K562 (cell line): ENCODE data around the gene IP6K2. TPM values are rescaled to one million over a fixed set of nuclear protein-coding genes. Genes with fewer than 3 reads are reported as not detected.

Experiments
- CHD4 ChIP-seq: fragments of 200-600 bp; sonication (generic); IDR thresholded peaks from 3 replicates; pipeline ENCODE4 v1.6.1; 2012; ENCODE audit warnings: low read depth, mild to moderate bottlenecking, mixed read lengths, low read length, inconsistent platforms; ENCODE audit not compliant: insufficient read depth, insufficient replicate concordance, poor library complexity, severe bottlenecking
- FOSL1 ChIP-seq: fragments of 200-800 bp; sonication (Bioruptor generic); conservative IDR thresholded peaks from 2 replicates; pipeline ENCODE4 v1.6.1; 2016; ENCODE audit warnings: missing genetic modification characterization, missing compliant biosample characterization
- GABPB1 ChIP-seq: sonication (generic); formaldehyde crosslinking; IDR thresholded peaks from 2 replicates; pipeline ENCODE4 v1.8.0; 2022; ENCODE audit warnings: mild to moderate bottlenecking, missing genetic modification reagents
- LCOR ChIP-seq: sonication (generic); formaldehyde crosslinking; IDR thresholded peaks from 2 replicates; pipeline ENCODE4 v1.8.0; 2022; ENCODE audit warnings: mild to moderate bottlenecking, missing genetic modification reagents
- MAFK ChIP-seq: IDR thresholded peaks from 2 replicates; pipeline ENCODE4 v1.6.1; 2011; ENCODE audit warnings: low read length, improper control_type of control experiment
- MTA3 ChIP-seq: fragments of 450-650 bp; formaldehyde crosslinking; IDR thresholded peaks from 2 replicates; pipeline ENCODE4 v1.6.1; 2017; ENCODE audit warnings: mild to moderate bottlenecking, borderline replicate concordance
- NR1H2 ChIP-seq: sonication (generic); formaldehyde crosslinking; IDR thresholded peaks from 2 replicates; pipeline ENCODE4 v1.4.0; 2020; ENCODE audit warnings: mild to moderate bottlenecking, missing genetic modification reagents
- NUFIP1 ChIP-seq: fragments of 450-650 bp; IDR thresholded peaks from 2 replicates; pipeline ENCODE4 v1.6.1; 2018; ENCODE audit not compliant: partially characterized antibody
- RFX1 ChIP-seq: fragments of 450-650 bp; IDR thresholded peaks from 2 replicates; pipeline ENCODE4 v1.6.1; 2016; ENCODE audit warnings: mild to moderate bottlenecking, moderate library complexity
- SIN3A ChIP-seq, 2 experiments: fragments of 150-350 bp in 1 of 2; IDR thresholded peaks; 2 replicates each; pipeline ENCODE4 v1.6.1; 2011 to 2016; ENCODE audit warnings: borderline replicate concordance in 2 of 2, low read depth in 2 of 2, low read length in 2 of 2, mild to moderate bottlenecking in 2 of 2, moderate library complexity in 2 of 2; ENCODE audit not compliant: control insufficient read depth in 1 of 2
- SMAD2 ChIP-seq: fragments of 150-350 bp; IDR thresholded peaks from 2 replicates; pipeline ENCODE4 v1.6.1; 2014; ENCODE audit warnings: low read depth, mild to moderate bottlenecking, low read length
- SRSF9 ChIP-seq: fragments of 200-400 bp; formaldehyde crosslinking; IDR thresholded peaks from 2 replicates; pipeline ENCODE4 v1.6.1; 2017; ENCODE audit warnings: low read depth, low read length, borderline replicate concordance
- TBP ChIP-seq: optimal IDR thresholded peaks from 2 replicates; pipeline ENCODE3; 2011; ENCODE audit warnings: low read depth, low read length, improper control_type of control experiment
- TEAD2 ChIP-seq: fragments of 450-650 bp; IDR thresholded peaks from 2 replicates; pipeline ENCODE4 v1.6.1; 2016; ENCODE audit warnings: missing genetic modification characterization, control low read depth, missing compliant biosample characterization
- ZNF224 ChIP-seq: sonication (generic); formaldehyde crosslinking; IDR thresholded peaks from 2 replicates; pipeline ENCODE4 v1.8.0; 2022; ENCODE audit warnings: mild to moderate bottlenecking, missing genetic modification reagents
- polyA plus RNA-seq, 8 experiments: library from polyadenylated mRNA; depleted of rRNA in 4 of 8; stranded (reverse) in 5 of 8; unstranded in 3 of 8; fragments of >200 nt; fragmentation: Nextera tagmentation in 2 of 8; fragmentation: Illumina TruSeq in 1 of 8; extraction: Ambion mirVana in 2 of 8; extraction: Trizol in 1 of 8; gene quantifications; 2 replicates each; pipeline versions ENCODE4 v1.2.1 to v1.2.3, GENCODE V29; 2011 to 2014; ENCODE audit warnings: inconsistent platforms in 1 of 8, missing spikeins in 1 of 8
- total RNA-seq, 7 experiments: library from RNA; depleted of rRNA in 6 of 7; stranded (reverse); fragments of >200 nt in 6 of 7; fragmentation: Illumina TruSeq in 2 of 7; extraction: Trizol in 2 of 7; gene quantifications; 2 replicates each; pipeline versions ENCODE4 v1.2.1 to v1.2.3, GENCODE V29; 2011 to 2021; ENCODE audit warnings: low replicate concordance in 1 of 7
- TF ChIP-seq, protein P1 (sequence below): fragments of 450-650 bp; IDR thresholded peaks from 2 replicates; pipeline ENCODE4 v1.6.1; 2014; ENCODE audit warnings: low read depth, mild to moderate bottlenecking, moderate library complexity, borderline replicate concordance
- TF ChIP-seq, protein P2 (sequence below): sonication (generic); formaldehyde crosslinking; IDR thresholded peaks from 2 replicates; pipeline ENCODE4 v1.9.0; 2022; ENCODE audit warnings: mild to moderate bottlenecking, missing genetic modification reagents
- TF ChIP-seq, protein P3 (sequence below): sonication (generic); formaldehyde crosslinking; IDR thresholded peaks from 2 replicates; pipeline ENCODE4 v1.8.0; 2022; ENCODE audit warnings: missing genetic modification reagents, mild to moderate bottlenecking, borderline replicate concordance
- TF ChIP-seq, protein P4 (sequence below): sonication (generic); formaldehyde crosslinking; IDR thresholded peaks from 2 replicates; pipeline ENCODE4 v1.8.1; 2023; ENCODE audit warnings: mild to moderate bottlenecking, missing genetic modification reagents
- TF ChIP-seq, protein P5 (sequence below): fragments of 450-650 bp; IDR thresholded peaks from 2 replicates; pipeline ENCODE4 v1.7.1; 2018; ENCODE audit warnings: mild to moderate bottlenecking, low read depth; ENCODE audit not compliant: partially characterized antibody

Gene IP6K2
- total and polyA plus RNA-seq, 9 of the 15 experiments (the other 6 are each of a cell fraction or from before 2014, with no cell fraction given): 19.6 to 78.1 (median 48.0) TPM

DNA sequence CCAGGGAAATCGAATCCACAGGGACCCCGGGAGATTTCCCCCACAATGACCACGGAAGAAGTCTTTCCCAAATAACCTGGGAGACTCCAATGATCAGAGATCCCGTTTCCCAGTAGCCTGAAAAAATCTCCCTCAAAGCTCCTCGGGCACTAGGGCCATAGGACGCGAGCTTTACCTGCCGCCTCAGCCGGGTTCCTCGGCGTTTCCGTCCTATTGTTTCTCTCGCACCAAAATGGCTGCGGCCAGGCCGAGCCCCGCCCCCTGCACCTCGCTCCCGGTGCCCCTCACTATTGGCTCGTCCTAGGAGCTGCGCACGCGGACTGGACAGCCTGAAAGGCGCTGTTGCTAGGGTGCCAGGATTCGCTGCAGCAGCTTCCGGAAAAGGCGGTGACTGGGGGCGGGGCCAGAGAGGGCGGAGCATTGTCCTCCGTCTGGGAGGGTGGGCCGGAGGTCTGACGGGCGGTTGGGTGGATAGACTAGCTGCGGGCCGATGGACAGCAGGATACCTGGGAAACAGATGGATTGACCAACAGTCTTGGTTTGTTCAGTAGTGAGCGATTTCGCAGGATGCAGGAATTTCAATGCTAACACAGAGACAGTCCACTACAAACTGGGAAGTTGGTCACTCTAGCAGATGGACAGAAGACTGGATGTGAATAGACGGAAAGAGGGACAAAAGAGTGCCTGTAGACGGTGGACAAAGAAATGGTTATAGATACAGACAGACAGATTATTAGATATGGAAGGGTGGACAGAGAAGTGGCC is at the start of gene IP6K2 (continued):
- no peak for TF ChIP-seq TEAD2
- TF ChIP-seq, protein P1, sequence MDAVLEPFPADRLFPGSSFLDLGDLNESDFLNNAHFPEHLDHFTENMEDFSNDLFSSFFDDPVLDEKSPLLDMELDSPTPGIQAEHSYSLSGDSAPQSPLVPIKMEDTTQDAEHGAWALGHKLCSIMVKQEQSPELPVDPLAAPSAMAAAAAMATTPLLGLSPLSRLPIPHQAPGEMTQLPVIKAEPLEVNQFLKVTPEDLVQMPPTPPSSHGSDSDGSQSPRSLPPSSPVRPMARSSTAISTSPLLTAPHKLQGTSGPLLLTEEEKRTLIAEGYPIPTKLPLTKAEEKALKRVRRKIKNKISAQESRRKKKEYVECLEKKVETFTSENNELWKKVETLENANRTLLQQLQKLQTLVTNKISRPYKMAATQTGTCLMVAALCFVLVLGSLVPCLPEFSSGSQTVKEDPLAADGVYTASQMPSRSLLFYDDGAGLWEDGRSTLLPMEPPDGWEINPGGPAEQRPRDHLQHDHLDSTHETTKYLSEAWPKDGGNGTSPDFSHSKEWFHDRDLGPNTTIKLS: no peak
- no peak for TF ChIP-seq NUFIP1
- TF ChIP-seq, protein P2, sequence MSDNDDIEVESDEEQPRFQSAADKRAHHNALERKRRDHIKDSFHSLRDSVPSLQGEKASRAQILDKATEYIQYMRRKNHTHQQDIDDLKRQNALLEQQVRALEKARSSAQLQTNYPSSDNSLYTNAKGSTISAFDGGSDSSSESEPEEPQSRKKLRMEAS: peak; percentile 68
- TF ChIP-seq, protein P3, sequence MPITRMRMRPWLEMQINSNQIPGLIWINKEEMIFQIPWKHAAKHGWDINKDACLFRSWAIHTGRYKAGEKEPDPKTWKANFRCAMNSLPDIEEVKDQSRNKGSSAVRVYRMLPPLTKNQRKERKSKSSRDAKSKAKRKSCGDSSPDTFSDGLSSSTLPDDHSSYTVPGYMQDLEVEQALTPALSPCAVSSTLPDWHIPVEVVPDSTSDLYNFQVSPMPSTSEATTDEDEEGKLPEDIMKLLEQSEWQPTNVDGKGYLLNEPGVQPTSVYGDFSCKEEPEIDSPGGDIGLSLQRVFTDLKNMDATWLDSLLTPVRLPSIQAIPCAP (CRISPR knock-in tag): no peak
- TF ChIP-seq MAFK: no peak
- no peak for TF ChIP-seq FOSL1 (tag)
- TF ChIP-seq TBP: peak; percentile 79
- TF ChIP-seq SIN3A (IDR thresholded peaks at IDR 0.05; ENCODE audit: borderline replicate concordance in 2 of 2, control insufficient read depth in 1 of 2, low read depth in 2 of 2, low read length in 2 of 2): peak in 1 of 2 experiments; percentile 68; a peak in 1 of 4 replicates
- TF ChIP-seq ZNF224: no peak
- peak; percentile 57; the same call in 1 of the 2 replicates for TF ChIP-seq GABPB1 (CRISPR knock-in tag)
- TF ChIP-seq, protein P4, sequence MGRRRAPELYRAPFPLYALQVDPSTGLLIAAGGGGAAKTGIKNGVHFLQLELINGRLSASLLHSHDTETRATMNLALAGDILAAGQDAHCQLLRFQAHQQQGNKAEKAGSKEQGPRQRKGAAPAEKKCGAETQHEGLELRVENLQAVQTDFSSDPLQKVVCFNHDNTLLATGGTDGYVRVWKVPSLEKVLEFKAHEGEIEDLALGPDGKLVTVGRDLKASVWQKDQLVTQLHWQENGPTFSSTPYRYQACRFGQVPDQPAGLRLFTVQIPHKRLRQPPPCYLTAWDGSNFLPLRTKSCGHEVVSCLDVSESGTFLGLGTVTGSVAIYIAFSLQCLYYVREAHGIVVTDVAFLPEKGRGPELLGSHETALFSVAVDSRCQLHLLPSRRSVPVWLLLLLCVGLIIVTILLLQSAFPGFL (CRISPR knock-in tag): no peak
- TF ChIP-seq SRSF9: no peak
- TF ChIP-seq, protein P5, sequence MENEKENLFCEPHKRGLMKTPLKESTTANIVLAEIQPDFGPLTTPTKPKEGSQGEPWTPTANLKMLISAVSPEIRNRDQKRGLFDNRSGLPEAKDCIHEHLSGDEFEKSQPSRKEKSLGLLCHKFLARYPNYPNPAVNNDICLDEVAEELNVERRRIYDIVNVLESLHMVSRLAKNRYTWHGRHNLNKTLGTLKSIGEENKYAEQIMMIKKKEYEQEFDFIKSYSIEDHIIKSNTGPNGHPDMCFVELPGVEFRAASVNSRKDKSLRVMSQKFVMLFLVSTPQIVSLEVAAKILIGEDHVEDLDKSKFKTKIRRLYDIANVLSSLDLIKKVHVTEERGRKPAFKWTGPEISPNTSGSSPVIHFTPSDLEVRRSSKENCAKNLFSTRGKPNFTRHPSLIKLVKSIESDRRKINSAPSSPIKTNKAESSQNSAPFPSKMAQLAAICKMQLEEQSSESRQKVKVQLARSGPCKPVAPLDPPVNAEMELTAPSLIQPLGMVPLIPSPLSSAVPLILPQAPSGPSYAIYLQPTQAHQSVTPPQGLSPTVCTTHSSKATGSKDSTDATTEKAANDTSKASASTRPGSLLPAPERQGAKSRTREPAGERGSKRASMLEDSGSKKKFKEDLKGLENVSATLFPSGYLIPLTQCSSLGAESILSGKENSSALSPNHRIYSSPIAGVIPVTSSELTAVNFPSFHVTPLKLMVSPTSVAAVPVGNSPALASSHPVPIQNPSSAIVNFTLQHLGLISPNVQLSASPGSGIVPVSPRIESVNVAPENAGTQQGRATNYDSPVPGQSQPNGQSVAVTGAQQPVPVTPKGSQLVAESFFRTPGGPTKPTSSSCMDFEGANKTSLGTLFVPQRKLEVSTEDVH: no peak
- no peak for TF ChIP-seq SMAD2
- no peak for TF ChIP-seq NR1H2 (CRISPR knock-in tag)
- TF ChIP-seq CHD4: no peak
- 0 out of 2 replicates have a peak, but pooled peaks have one; percentile 46 for TF ChIP-seq LCOR (CRISPR knock-in tag)
- peak; percentile 91 for TF ChIP-seq RFX1
- no peak; the same call in 1 of the 2 replicates for TF ChIP-seq MTA3
